Measurements from ENCODE around the gene ATP6V1D. TPM values are rescaled to one million over a fixed set of nuclear protein-coding genes. Genes with fewer than 3 reads are reported as not detected.

Gene ATP6V1D
- total RNA-seq, 1 donor from 2014 or later, result 159 TPM

Other genes starting within 250 kb of the ATP6V1D start
- 0.05 TPM in 1 of 2 replicates, not detected in the other for gene GARIN2, start 170.4 kb downstream of the ATP6V1D start, total RNA-seq
- 56.4 and 79.4 TPM in 2 replicates for gene PALS1, start 118.4 kb downstream of the ATP6V1D start, total RNA-seq
- gene EIF2S1, start 524 bp upstream of the ATP6V1D start, total RNA-seq, result 177 and 261 TPM in 2 replicates
- gene PLEK2, start 52.4 kb upstream of the ATP6V1D start, total RNA-seq, result 12.9 and 126 TPM in 2 replicates
- gene TMEM229B, start 128.9 kb upstream of the ATP6V1D start, total RNA-seq, result 0.69 and 3.9 TPM in 2 replicates
- 1.7 and 7.3 TPM in 2 replicates for gene PLEKHH1, start 173.5 kb upstream of the ATP6V1D start, total RNA-seq
- gene PIGH, start 240.5 kb upstream of the ATP6V1D start, total RNA-seq, result 10.9 and 14.0 TPM in 2 replicates

Measured in renal cortical epithelial cell (primary cell).